Endodermal cell (in vitro differentiated cells): ENCODE results near the gene FASN. TPM values are rescaled to one million over a fixed set of nuclear protein-coding genes. Genes with fewer than 3 reads are reported as not detected.
A peak's percentile ranks its signal among the peaks of the same experiment; 100 is the strongest.

Source experiments
- DNase-seq: peaks from one replicate; pipeline ENCODE4 v3.0.0-alpha.2; 2017
- H3K27ac ChIP-seq: 2 replicates; pipeline ENCODE4 v1.5.1; 2013; ENCODE audit warnings: mild to moderate bottlenecking, low read depth, low read length, moderate library complexity
- H3K27me3 ChIP-seq: 2 replicates; pipeline ENCODE4 v1.6.1; 2013; ENCODE audit warnings: mild to moderate bottlenecking, low read length, moderate library complexity; ENCODE audit not compliant: insufficient read depth, control insufficient read depth, poor library complexity, severe bottlenecking
- H3K36me3 ChIP-seq: 2 replicates; pipeline ENCODE4 v1.7.0; 2013; ENCODE audit warnings: mild to moderate bottlenecking, low read length, moderate library complexity; ENCODE audit not compliant: control insufficient read depth, insufficient read depth
- H3K4me1 ChIP-seq: one replicate; pipeline ENCODE4 v1.7.0; 2013; ENCODE audit warnings: low read length; ENCODE audit not compliant: control insufficient read depth, insufficient read depth
- H3K4me3 ChIP-seq: 2 replicates; pipeline ENCODE4 v1.5.1; 2013; ENCODE audit warnings: mild to moderate bottlenecking, low read length, moderate library complexity
- H3K9ac ChIP-seq: 2 replicates; pipeline ENCODE4 v1.6.1; 2013; ENCODE audit warnings: mild to moderate bottlenecking, low read length, moderate library complexity; ENCODE audit not compliant: poor library complexity, severe bottlenecking; ENCODE audit errors: extremely low read depth
- H3K9me3 ChIP-seq: 2 replicates; pipeline ENCODE4 v1.6.1; 2013; ENCODE audit warnings: mild to moderate bottlenecking, low read length, moderate library complexity; ENCODE audit not compliant: control insufficient read depth
- H3K27ac Mint-ChIP-seq: 2 replicates; pipeline ENCODE4 v1.8.0; 2020; ENCODE audit warnings: mixed read lengths
- H3K27me3 Mint-ChIP-seq: 2 replicates; pipeline ENCODE4 v1.8.0; 2021; ENCODE audit warnings: mild to moderate bottlenecking, mixed read lengths; ENCODE audit not compliant: insufficient read depth
- H3K36me3 Mint-ChIP-seq: 2 replicates; pipeline ENCODE4 v1.8.0; 2020; ENCODE audit warnings: low read depth, mixed read lengths
- H3K4me1 Mint-ChIP-seq: 2 replicates; pipeline ENCODE4 v1.8.0; 2020; ENCODE audit warnings: mixed read lengths
- H3K4me3 Mint-ChIP-seq: 2 replicates; pipeline ENCODE4 v1.8.0; 2020; ENCODE audit warnings: mild to moderate bottlenecking, moderate library complexity, mixed read lengths
- H3K9me3 Mint-ChIP-seq: 2 replicates; pipeline ENCODE4 v1.8.0; 2020; ENCODE audit warnings: mild to moderate bottlenecking, mixed read lengths
- WGBS, 2 experiments: methylation state at CpG; one replicate each; pipeline versions ENCODE4 v1.1.5 to v1.1.7; 2013; ENCODE audit warnings: missing lambda C conversion rate in 2 of 2, mixed read lengths in 1 of 2; ENCODE audit not compliant: insufficient coverage in 1 of 2, insufficient read length in 1 of 2; 5-methylcytosine and 5-hydroxymethylcytosine counted together
- total RNA-seq, 2 donors: library from RNA; stranded (reverse); fragmentation: NEBNext Ultra II Directional in 1 of 2; extraction: Animal tissue kit (Norgen Biotek cat#: 25700) in 1 of 2; gene quantifications; 2 replicates in 1 of 2; 3 replicates in 1 of 2; pipeline ENCODE4 v1.2.1, GENCODE V29; 2021
- TF ChIP-seq, protein P1 (sequence below): fragments of 200-600 bp; sonication (generic); conservative IDR thresholded peaks from 2 replicates; pipeline ENCODE4 v1.5.0; 2021; ENCODE audit warnings: antibody characterized with exemption, mild to moderate bottlenecking

FASN gene
- total RNA-seq, 2 donors from 2014 or later = 371 to 498 TPM

GRCh38 chr17:82103553-82104451, 5.8 kb upstream of the FASN start:
- peak overlapping the region; percentile 97 for H3K27ac Mint-ChIP-seq
- Histone ChIP-seq H3K4me3 (no peak overlapping the region), H3K27ac (peak overlapping the region; percentile 78), H3K9ac (peak overlapping the region; percentile 38), H3K9me3 (no peaks in the 10 kb centered on the region), H3K4me1 (peaks cover 23% of the 10 kb centered on the region), H3K27me3 (no peaks in the 10 kb centered on the region), H3K36me3 (no peaks in the 10 kb centered on the region)
- H3K4me3 Mint-ChIP-seq = peak overlapping the region; percentile 19
- H3K4me1 Mint-ChIP-seq = peaks cover 45% of the 10 kb centered on the region
- 62 to 66% methylated on average over 18 to 24 of the region's 24 CpGs for WGBS, 2 experiments
- no peaks in the 10 kb centered on the region for H3K9me3 Mint-ChIP-seq
- peak; percentile 89 for DNase-seq
- H3K36me3 Mint-ChIP-seq = peaks cover 4% of the 10 kb centered on the region
- H3K27me3 Mint-ChIP-seq = no peaks in the 10 kb centered on the region
- TF ChIP-seq, protein P1, sequence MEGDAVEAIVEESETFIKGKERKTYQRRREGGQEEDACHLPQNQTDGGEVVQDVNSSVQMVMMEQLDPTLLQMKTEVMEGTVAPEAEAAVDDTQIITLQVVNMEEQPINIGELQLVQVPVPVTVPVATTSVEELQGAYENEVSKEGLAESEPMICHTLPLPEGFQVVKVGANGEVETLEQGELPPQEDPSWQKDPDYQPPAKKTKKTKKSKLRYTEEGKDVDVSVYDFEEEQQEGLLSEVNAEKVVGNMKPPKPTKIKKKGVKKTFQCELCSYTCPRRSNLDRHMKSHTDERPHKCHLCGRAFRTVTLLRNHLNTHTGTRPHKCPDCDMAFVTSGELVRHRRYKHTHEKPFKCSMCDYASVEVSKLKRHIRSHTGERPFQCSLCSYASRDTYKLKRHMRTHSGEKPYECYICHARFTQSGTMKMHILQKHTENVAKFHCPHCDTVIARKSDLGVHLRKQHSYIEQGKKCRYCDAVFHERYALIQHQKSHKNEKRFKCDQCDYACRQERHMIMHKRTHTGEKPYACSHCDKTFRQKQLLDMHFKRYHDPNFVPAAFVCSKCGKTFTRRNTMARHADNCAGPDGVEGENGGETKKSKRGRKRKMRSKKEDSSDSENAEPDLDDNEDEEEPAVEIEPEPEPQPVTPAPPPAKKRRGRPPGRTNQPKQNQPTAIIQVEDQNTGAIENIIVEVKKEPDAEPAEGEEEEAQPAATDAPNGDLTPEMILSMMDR = no peak

DNA sequence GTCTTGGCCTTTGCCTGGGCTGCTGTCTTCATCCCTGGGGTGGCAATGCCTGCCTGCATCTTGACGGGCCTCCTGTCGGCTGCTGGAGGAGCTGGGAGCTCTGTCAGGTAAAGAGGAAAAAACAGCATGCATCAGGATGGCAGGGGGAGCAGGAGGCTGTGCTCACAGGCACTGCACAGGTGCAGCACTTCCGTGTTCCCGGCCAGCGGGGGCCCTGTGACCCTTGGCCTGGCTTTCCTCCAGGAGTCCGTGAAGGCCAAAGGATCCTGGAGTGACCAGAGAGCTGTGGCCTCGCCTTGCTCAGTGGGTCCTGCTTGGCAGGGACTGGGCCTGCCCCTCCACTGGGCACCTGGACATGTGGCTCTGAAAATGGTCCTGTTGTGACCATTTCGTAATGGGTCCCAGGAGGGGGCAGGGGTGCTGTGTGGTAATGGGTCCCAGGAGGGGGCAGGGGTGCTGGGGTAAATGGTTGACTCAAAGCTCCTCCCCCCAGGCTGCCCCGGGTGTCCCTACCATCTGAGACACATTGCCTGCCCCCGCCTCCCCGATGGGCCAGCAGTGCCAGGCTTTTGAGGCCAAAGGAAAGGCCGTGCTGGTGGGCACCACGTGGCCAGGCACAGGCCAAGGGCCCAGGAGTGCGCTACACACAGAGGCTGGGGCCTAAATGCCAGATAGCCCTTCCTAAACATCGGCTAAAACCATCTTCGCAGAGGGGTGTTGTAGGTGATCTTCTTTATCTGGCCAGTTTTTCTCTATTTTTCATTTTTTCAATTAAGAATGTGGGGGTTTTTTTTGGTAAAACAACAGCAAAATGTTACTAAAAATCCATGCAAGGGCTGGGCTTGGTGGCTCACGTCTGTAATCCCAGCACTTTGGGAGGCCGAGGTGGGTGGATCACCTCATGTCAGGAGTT, 4.0 kb upstream of the FASN start:
- Histone ChIP-seq H3K27ac (no peak overlapping the region), H3K9me3 (no peaks in the 10 kb centered on the region), H3K4me3 (no peak overlapping the region), H3K27me3 (no peaks in the 10 kb centered on the region), H3K9ac (no peak overlapping the region), H3K36me3 (no peaks in the 10 kb centered on the region), H3K4me1 (peaks cover 23% of the 10 kb centered on the region)
- TF ChIP-seq, protein P1 = peak; percentile 27
- no peaks in the 10 kb centered on the region for H3K9me3 Mint-ChIP-seq
- peak overlapping the region; percentile 66 for H3K27ac Mint-ChIP-seq
- no peaks in the 10 kb centered on the region for H3K36me3 Mint-ChIP-seq
- no peak overlapping the region for H3K4me3 Mint-ChIP-seq
- no peak for DNase-seq
- H3K4me1 Mint-ChIP-seq = peaks cover 40% of the 10 kb centered on the region
- no peaks in the 10 kb centered on the region for H3K27me3 Mint-ChIP-seq
- 85 to 87% methylated on average over 12 to 18 of the region's 18 CpGs for WGBS, 2 experiments

- 91 to 94% methylated on average over 7 to 10 of the region's 10 CpGs for WGBS, 2 experiments
- H3K9me3 Mint-ChIP-seq = no peaks in the 10 kb centered on the region
- Histone ChIP-seq H3K27ac (no peak overlapping the region), H3K36me3 (peaks cover 5% of the 10 kb centered on the region), H3K4me3 (no peak overlapping the region), H3K27me3 (no peaks in the 10 kb centered on the region), H3K4me1 (peaks cover 25% of the 10 kb centered on the region), H3K9me3 (no peaks in the 10 kb centered on the region), H3K9ac (no peak overlapping the region)
- H3K4me1 Mint-ChIP-seq = peaks cover 36% of the 10 kb centered on the region
- H3K4me3 Mint-ChIP-seq = no peak overlapping the region
- no peaks in the 10 kb centered on the region for H3K36me3 Mint-ChIP-seq
- H3K27me3 Mint-ChIP-seq = no peaks in the 10 kb centered on the region
- no peak overlapping the region for H3K27ac Mint-ChIP-seq
- TF ChIP-seq, protein P1 = no peak
- no peak for DNase-seq
Measured at GRCh38 chr17:82101301-82101715, 3.3 kb upstream of the FASN start.
